Cardiac fibroblast (primary cell): Measurements from ENCODE around the gene EME2.

Source experiments
- DNase-seq, 2 donors: peaks; one replicate each; pipeline versions ENCODE4 v3.0.0 to v3.0.0-alpha.2; 2010; ENCODE audit warnings: low read depth in 2 of 2
- H3K4me3 ChIP-seq, 2 donors: replicated peaks in 1 of 2; 1 replicate in 1 of 2; 2 replicates in 1 of 2; pipeline ENCODE4 v1.5.1; 2011; ENCODE audit warnings: low read depth in 2 of 2, low read length in 2 of 2, mild to moderate bottlenecking in 2 of 2, moderate library complexity in 1 of 2
- TF ChIP-seq, protein P1 (sequence below): IDR thresholded peaks from one replicate; pipeline ENCODE4 v1.5.1; 2011; ENCODE audit warnings: low read depth, mild to moderate bottlenecking, low read length, inconsistent platforms

EME2 gene

DNA sequence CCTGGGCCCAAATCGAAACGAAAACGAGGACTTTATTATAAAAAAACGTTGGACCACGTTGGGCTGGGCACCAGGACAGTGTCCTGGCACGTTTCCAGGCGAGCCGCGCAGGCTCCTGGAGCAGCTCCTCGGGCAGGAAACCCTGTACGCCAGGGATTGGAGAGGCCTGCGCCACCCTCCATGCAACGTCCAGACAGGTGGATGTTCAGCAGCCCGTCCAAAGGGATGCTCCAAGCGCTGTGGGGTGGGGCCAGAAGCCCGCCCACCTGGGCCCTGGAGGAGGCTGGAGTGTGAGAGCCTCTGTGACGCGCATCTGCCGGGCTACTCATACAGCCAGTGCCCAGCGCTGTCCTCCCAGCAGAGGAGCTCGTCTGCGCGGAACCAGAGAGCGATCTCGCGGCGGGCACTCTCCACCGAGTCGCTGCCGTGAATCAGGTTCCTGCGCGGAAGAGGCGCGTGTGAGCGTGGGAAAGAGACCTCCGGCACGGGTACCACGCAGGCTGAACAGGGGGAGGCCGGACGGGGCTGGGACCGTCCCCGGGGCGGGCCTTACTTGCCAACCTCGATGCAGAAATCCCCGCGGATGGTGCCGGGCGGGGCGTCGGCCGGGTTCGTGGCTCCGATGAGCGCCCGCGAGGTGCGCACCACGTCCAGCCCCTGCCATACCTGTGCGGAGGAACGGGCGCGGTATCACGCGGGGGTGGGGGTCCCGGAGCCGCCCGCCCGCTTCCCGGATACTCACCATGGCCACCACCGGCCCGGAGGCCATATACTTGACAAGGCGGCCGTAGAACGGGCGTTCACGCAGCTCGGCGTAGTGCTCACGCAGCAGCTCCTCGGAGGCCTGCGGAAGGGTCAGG, 2.1 kb upstream of the EME2 start:
- DNase-seq: peak; percentile 61 to 72
- peak overlapping the region; percentile 76 to 78 for H3K4me3 ChIP-seq
- TF ChIP-seq, protein P1, sequence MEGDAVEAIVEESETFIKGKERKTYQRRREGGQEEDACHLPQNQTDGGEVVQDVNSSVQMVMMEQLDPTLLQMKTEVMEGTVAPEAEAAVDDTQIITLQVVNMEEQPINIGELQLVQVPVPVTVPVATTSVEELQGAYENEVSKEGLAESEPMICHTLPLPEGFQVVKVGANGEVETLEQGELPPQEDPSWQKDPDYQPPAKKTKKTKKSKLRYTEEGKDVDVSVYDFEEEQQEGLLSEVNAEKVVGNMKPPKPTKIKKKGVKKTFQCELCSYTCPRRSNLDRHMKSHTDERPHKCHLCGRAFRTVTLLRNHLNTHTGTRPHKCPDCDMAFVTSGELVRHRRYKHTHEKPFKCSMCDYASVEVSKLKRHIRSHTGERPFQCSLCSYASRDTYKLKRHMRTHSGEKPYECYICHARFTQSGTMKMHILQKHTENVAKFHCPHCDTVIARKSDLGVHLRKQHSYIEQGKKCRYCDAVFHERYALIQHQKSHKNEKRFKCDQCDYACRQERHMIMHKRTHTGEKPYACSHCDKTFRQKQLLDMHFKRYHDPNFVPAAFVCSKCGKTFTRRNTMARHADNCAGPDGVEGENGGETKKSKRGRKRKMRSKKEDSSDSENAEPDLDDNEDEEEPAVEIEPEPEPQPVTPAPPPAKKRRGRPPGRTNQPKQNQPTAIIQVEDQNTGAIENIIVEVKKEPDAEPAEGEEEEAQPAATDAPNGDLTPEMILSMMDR: no peak

DNA sequence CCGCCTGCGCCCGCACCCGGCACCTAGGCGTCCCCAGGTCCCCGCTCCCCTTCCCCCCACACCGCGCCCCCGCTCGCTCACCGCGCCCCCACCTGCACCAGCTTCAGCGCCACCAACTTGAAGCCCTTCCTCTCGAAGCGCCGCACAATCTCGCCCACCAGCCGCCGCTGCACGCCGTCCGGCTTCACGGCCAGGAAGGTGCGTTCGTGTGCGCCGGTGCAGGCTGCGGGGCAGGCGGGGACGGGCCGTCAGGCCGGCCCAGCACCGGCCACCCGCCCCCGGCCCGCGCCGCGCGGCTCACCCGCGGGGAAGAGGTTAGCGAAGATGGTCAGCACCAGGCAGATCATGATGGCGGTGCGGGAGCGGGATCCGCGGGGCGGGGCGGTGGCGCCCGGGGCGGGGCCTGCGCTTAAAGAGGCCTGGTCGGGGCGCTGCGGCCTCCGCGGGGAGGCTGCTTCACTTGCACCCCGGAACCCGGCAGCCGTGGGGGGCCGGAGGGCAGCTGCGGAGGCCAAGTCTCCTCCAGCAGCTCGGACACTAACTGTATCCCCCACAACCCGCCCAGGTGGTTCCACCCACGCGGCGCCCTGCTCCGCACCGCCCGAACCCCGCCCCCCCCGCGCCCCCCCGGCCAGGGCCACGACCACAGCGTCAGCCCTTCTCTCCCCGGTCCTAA, 1.3 kb upstream of the EME2 start, which contains the start of gene NME3:
Gene NME3, minus strand, starts transcription at position 356 of the 676 bp plus-strand sequence. Its CDS starts 9 bp downstream, at position 347.
- TF ChIP-seq, protein P1: no peak
- peak; percentile 64 to 71 for DNase-seq
- H3K4me3 ChIP-seq: peak within 1 kb of the TSS; percentile 78 to 80

DNA sequence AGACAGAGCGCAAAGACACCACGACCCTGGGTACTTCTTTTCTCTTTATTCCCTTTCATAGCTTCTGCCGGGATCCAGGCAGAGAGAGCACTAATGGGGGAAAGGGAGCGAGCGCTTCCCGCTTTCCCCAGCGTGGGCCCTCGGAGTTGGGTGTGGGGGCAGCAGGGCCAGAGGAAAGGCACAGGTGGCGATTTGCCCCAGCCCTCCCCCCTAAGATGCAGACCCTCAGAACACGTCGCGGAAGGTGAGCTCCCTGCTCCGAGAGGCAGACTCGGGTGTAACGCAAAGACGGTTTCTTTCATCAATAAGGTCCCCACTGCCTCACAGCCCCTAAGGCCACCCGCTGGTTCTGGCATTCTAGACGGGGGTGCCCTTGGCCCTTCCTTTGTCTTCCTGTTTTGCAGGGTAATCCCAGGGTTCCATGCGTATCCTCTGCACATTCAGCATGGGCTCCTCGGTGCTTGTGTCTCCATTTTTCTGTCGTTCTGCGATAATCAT, 697 bp upstream of the EME2 start:
- DNase-seq: no peak
- TF ChIP-seq, protein P1: no peak

DNA sequence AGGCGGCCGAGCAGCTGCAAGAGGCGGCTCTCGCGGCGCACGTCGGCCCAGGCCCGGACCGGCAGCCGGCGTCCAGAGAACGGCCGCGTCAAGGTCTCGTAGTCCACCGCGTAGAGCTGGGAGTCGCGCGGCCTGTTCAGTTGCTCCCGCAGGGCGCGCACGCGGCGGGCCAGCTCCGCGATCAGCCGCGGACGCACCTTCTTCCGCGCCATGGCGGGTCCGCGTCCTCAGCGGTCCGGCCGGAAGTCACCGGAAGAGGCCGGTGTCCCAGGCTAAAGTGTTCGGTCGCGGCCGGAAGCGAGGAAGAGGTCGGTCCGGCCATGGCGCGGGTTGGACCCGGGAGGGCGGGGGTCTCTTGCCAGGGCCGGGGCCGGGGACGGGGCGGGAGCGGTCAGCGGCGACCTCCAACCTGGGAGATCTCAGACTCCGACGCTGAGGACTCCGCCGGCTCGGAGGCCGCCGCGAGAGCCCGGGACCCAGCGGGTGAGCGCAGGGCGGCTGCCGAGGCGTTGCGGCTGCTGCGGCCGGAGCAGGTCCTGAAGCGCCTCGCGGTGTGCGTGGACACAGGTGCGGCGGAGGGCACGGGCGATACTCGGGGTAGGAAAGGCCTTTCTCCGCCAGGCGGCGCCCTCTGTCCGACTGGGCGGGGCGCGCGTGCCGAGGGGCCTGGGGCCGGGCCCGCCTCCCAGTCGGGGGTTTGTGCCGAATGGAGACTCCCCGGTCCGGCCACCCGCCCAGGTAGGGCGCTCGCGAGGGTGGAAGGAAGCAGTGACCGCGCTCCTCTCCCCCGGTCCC, 495 bp downstream of the EME2 start, which contains the start of gene MRPS34:
Gene MRPS34, minus strand, starts transcription at position 227 of the 795 bp plus-strand sequence. Its CDS starts 15 bp downstream, at position 212.
- TF ChIP-seq, protein P1: peak; percentile 38
- peak; percentile 83 to 86 for DNase-seq
- H3K4me3 ChIP-seq: peak within 1 kb of the TSS; percentile 78 to 80

More for the DNA sequence above, 697 bp upstream of the EME2 start:
- peak overlapping the region; percentile 78 to 80 for H3K4me3 ChIP-seq

DNA sequence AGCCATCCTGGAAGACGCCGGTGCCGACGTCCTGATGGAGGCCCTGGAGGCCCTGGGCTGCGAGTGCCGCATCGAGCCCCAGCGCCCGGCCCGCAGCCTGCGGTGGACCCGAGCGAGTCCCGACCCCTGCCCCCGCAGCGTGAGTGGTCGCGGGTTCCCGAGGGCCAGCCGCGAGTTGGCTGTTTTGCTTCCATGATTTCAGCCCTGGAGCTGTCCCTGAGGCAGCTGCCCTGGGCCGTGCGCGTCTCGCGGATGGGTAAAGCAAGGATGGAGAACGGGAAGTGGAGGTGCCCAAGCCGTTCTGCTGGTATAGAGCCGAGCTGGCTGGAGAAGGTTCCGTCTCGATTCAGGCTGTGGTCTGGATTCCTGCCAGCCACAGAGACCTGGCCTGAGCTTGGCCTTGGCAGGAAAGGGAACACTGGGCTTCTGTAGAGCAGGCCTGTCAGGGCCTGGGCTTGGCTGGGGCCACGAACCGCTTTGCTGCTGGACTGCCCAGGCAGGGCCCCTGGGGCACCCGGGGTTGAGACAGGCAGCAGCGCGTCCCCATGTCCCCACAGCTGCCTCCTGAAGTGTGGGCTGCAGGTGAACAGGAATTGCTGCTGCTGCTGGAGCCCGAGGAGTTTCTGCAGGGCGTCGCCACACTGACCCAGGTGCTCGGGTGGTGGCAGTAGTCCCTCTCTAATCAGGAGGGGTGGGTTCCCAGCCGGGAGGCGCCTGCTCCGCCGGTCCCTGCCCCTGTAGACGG, 1.3 kb downstream of the EME2 start:
- peak; percentile 43 to 53 for DNase-seq
- peak overlapping the region; percentile 78 to 80 for H3K4me3 ChIP-seq
- TF ChIP-seq, protein P1: no peak

DNA sequence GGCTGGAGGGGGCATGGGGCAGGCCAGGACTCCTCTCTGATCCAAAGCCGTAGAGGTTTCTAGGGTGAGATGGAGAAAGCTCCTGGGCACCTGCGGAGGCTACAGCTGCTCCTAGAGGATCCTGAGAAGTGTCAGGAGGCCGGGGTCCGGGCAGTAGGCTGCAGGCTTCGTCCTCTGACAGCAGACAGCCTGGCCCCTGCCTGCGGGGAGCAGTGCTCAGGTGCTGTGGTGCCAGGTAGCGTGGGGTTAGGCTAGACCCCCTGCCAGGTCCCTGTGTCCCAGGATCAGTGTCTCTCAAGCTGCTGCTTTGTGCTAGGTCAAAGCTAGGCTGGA, 1.8 kb downstream of the EME2 start:
- TF ChIP-seq, protein P1: no peak
- DNase-seq: no peak
- peak overlapping the region; percentile 78 to 80 for H3K4me3 ChIP-seq
